Activated naive CD4-positive, alpha-beta T cell treated with anti-CD3 and anti-CD28 coated beads, Interleukin-2, amount 50 U/mL, for 24 hours (primary cell): Measurements from ENCODE around the gene ZNF497.
"Not testable (repeated sequence)": the region's sequence is repeated elsewhere in the genome, so short reads cannot be mapped to it uniquely, and the experiment has no call there.

ENCODE experiments used
- H3K27ac Mint-ChIP-seq: one replicate; pipeline ENCODE4 v1.8.0; 2021; ENCODE audit warnings: mild to moderate bottlenecking, mixed read lengths
- H3K27me3 Mint-ChIP-seq: one replicate; pipeline ENCODE4 v1.8.0; 2021; ENCODE audit warnings: mixed read lengths
- H3K36me3 Mint-ChIP-seq: one replicate; pipeline ENCODE4 v1.8.0; 2021; ENCODE audit warnings: mixed read lengths
- H3K4me1 Mint-ChIP-seq: one replicate; pipeline ENCODE4 v1.8.0; 2021; ENCODE audit warnings: mixed read lengths
- H3K4me3 Mint-ChIP-seq: one replicate; pipeline ENCODE4 v1.8.0; 2021; ENCODE audit warnings: mild to moderate bottlenecking, mixed read lengths
- H3K9me3 Mint-ChIP-seq: one replicate; pipeline ENCODE4 v1.8.0; 2021; ENCODE audit warnings: mixed read lengths

The ZNF497 gene

DNA sequence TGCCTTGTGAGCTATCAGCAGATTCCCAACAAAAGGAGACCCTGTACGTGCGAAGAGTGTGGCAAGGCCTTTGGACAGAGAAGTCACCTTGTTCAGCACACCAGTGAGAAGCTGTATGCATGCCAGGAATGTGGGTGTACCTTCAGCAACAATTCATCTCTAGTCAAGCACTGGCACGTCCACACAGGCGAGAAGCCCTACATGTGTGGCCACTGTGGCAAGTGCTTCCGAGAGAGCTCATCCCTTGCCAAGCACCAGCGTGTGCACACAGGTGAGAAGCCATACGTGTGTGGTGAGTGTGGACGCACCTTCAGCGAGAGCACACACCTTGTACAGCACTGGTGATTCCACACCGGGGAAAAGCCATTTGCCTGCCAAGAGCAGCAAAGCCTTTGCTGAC lies 43.3 kb downstream of the ZNF497 start:
- Mint-ChIP-seq H3K27ac (no peak overlapping the region), H3K27me3 (no peaks in the 10 kb centered on the region), H3K36me3 (peaks cover 10% of the 10 kb centered on the region), H3K9me3 (no peaks in the 10 kb centered on the region), H3K4me3 (no peak overlapping the region), H3K4me1 (no peaks in the 10 kb centered on the region)

- H3K4me3 Mint-ChIP-seq = no peak overlapping the region
- no peaks in the 10 kb centered on the region for H3K9me3 Mint-ChIP-seq
- peaks cover 13% of the 10 kb centered on the region for H3K36me3 Mint-ChIP-seq
- no peaks in the 10 kb centered on the region for H3K4me1 Mint-ChIP-seq
- H3K27me3 Mint-ChIP-seq = no peaks in the 10 kb centered on the region
- H3K27ac Mint-ChIP-seq = no peak overlapping the region
Observed at GRCh38 chr19:58318297-58318696, 44.3 kb downstream of the ZNF497 start.

GRCh38 chr19:58317476-58318072 lies 45.0 kb downstream of the ZNF497 start:
- Mint-ChIP-seq H3K4me3 (no peak overlapping the region), H3K36me3 (peaks cover 15% of the 10 kb centered on the region), H3K27me3 (no peaks in the 10 kb centered on the region), H3K9me3 (no peaks in the 10 kb centered on the region), H3K4me1 (no peaks in the 10 kb centered on the region), H3K27ac (no peak overlapping the region)

GRCh38 chr19:58315580-58315979 lies 47.0 kb downstream of the ZNF497 start:
- H3K27me3 Mint-ChIP-seq = no peaks in the 10 kb centered on the region
- peaks cover 27% of the 10 kb centered on the region for H3K36me3 Mint-ChIP-seq
- no peak overlapping the region for H3K4me3 Mint-ChIP-seq
- no peak overlapping the region for H3K27ac Mint-ChIP-seq
- peaks cover 3% of the 10 kb centered on the region for H3K4me1 Mint-ChIP-seq
- H3K9me3 Mint-ChIP-seq = no peaks in the 10 kb centered on the region

- no peak overlapping the region for H3K27ac Mint-ChIP-seq
- H3K4me1 Mint-ChIP-seq = peaks cover 35% of the 10 kb centered on the region
- peaks cover 54% of the 10 kb centered on the region for H3K36me3 Mint-ChIP-seq
Observed at GRCh38 chr19:58311345-58311865, 51.1 kb downstream of the ZNF497 start.

DNA sequence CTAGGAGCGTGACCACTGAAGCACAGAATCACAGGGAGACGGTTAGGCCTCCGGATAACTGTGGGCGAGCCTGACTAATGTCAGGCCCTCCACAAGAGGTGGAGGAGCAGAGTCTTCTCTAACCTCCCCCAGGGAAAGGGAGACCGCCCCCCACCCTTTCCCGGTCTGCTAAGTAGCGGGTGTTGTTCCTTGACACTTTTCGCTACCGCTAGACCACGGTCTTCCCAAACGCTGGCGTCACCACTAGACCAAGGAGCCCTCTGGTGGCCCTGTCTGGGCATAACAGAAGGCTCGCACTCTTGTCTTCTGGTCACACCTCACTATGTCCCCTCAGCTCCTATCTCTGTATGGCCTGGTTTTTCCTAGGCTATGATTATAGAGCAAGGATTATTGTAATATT lies 51.9 kb downstream of the ZNF497 start:
- H3K4me3 Mint-ChIP-seq, H3K9me3 Mint-ChIP-seq, H3K27ac Mint-ChIP-seq, H3K27me3 Mint-ChIP-seq: not testable (repeated sequence)
- peaks cover 41% of the 10 kb centered on the region for H3K4me1 Mint-ChIP-seq
- H3K36me3 Mint-ChIP-seq = peaks cover 56% of the 10 kb centered on the region

More at GRCh38 chr19:58311345-58311865, 51.1 kb downstream of the ZNF497 start:
- H3K9me3 Mint-ChIP-seq = no peaks in the 10 kb centered on the region
- H3K4me3 Mint-ChIP-seq = no peak overlapping the region
- no peaks in the 10 kb centered on the region for H3K27me3 Mint-ChIP-seq

- H3K27ac Mint-ChIP-seq = no peak overlapping the region
- H3K9me3 Mint-ChIP-seq = no peaks in the 10 kb centered on the region
- no peaks in the 10 kb centered on the region for H3K27me3 Mint-ChIP-seq
- peaks cover 56% of the 10 kb centered on the region for H3K4me1 Mint-ChIP-seq
- peaks cover 50% of the 10 kb centered on the region for H3K36me3 Mint-ChIP-seq
- peak overlapping the region; percentile 36 for H3K4me3 Mint-ChIP-seq
Observed at GRCh38 chr19:58307736-58308135, 54.8 kb downstream of the ZNF497 start.

DNA sequence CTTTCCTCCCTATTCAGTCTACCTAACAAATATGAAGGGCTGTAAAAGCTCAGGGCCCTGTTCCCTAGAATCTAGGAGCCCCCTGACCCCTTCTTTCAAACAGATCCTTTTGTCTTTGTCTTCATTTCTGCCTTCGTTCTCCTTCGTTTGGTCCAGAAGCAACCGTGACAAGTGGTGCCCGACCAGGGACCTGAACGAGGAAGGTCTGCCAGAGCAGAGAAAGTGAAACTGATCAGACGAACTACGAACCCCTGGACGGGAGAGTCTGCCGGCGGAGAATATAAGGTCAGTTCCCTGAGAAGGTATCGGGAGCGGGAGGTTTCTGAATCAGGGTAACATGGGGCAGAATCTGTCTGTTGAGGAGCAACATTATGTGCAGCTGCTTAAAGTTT lies 56.6 kb downstream of the ZNF497 start:
- H3K27ac Mint-ChIP-seq = peak overlapping the region; percentile 62
- peaks cover 53% of the 10 kb centered on the region for H3K4me1 Mint-ChIP-seq
- H3K9me3 Mint-ChIP-seq = no peaks in the 10 kb centered on the region
- peak overlapping the region; percentile 100 for H3K4me3 Mint-ChIP-seq
- peaks cover 47% of the 10 kb centered on the region for H3K36me3 Mint-ChIP-seq
- no peaks in the 10 kb centered on the region for H3K27me3 Mint-ChIP-seq

GRCh38 chr19:58305065-58305931 lies 57.3 kb downstream of the ZNF497 start, which contains the start of gene ERVK3-1:
Gene ERVK3-1, plus strand, starts transcription at chr19:58305377. Its CDS starts 6,792 bp downstream, at chr19:58312169.
- Mint-ChIP-seq H3K27ac (peak within 1 kb of the TSS; percentile 100), H3K4me3 (peak within 1 kb of the TSS; percentile 100), H3K4me1 (peaks cover 53% of the 10 kb centered on the region), H3K9me3 (no peaks in the 10 kb centered on the region), H3K36me3 (peaks cover 49% of the 10 kb centered on the region), H3K27me3 (no peaks in the 10 kb centered on the region)

DNA sequence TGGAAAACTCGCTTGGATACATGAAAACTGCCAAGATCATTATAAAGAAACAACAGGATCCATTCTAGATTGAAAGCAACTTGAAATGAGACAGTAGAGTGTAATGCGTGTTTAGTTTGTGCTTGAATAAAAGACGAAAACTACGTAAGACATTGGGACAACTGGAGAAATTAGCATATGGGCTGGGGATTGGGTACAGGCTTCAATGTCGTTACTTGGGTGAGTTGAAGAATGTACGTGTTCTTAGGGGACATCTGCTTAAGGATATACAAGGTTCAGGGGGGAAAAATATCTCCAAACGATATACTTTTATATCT lies 57.8 kb downstream of the ZNF497 start:
- H3K4me3 Mint-ChIP-seq = peak overlapping the region; percentile 100
- H3K4me1 Mint-ChIP-seq = peaks cover 53% of the 10 kb centered on the region
- H3K27ac Mint-ChIP-seq = peak overlapping the region; percentile 100
- H3K36me3 Mint-ChIP-seq = peaks cover 50% of the 10 kb centered on the region
- no peaks in the 10 kb centered on the region for H3K9me3 Mint-ChIP-seq
- no peaks in the 10 kb centered on the region for H3K27me3 Mint-ChIP-seq
